Body of pancreas (tissue), 4 donors: ENCODE measurements around the gene ACTR3C.

ENCODE experiments used
- CTCF ChIP-seq, 7 experiments: fragments of 450-650 bp in 4 of 7; fragments of 200-600 bp in 3 of 7; sonication (generic) in 3 of 7; IDR thresholded peaks; one replicate each; pipeline ENCODE4 v1.5.1; 2016 to 2019; ENCODE audit warnings: antibody characterized with exemption in 7 of 7
- POLR2A ChIP-seq, 3 donors: fragments of 450-650 bp; IDR thresholded peaks; one replicate each; pipeline ENCODE4 v1.6.1; 2016; ENCODE audit warnings: antibody characterized with exemption in 3 of 3, mild to moderate bottlenecking in 2 of 3

- no peak for TF ChIP-seq CTCF (IDR thresholded peaks at IDR 0.05)
- no peak for TF ChIP-seq POLR2A (IDR thresholded peaks at IDR 0.05)
Measured at GRCh38 chr7:150307129-150307528, 16.2 kb downstream of the ACTR3C start.
